Measurements from ENCODE around the gene PSPH. TPM values are rescaled to one million over a fixed set of nuclear protein-coding genes. Genes with fewer than 3 reads are reported as not detected.

The PSPH gene
- total RNA-seq, 1 experiment from 2014 or later: 50.7 TPM

DNA sequence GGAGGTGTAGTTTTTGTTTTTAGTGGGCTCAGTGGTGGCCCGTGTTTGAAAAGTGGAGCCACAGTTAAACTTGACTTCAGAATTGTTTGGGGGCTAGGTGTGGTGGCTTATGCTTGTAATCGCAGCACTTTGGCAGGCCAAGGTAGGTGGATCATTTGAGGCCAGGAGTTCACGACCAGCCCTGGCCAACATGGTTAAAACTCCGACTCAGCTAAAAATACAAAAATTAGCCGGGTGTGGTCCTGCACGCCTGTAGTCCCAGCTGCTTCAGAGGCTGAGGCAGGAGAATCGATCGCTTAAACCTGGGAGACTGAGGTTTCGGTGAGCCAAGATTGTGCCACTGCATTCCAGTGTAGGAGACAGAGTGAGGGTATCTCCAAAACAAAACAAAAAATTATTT is 2.1 kb upstream of the PSPH start:
- Histone ChIP-seq H3K79me2 (ENCODE audit: insufficient read depth, low read length) (peaks cover 95% of the 10 kb centered on the region), H3K36me3 (ENCODE audit: control insufficient read depth in 1 of 2, insufficient read depth in 2 of 2, low read length in 2 of 2) (peaks cover 45 to 48% of the 10 kb centered on the region in 2 experiments), H3K4me3 (replicated peaks in 1 of 2; ENCODE audit: low read depth in 1 of 2, low read length in 2 of 2) (peak overlapping the region; percentile 90 to 98; a peak in 3 of 4 replicates), H3K9ac (ENCODE audit: low read length) (peak overlapping the region; percentile 97), H3K4me2 (ENCODE audit: low read length) (peak overlapping the region; percentile 94), H4K20me1 (ENCODE audit: insufficient read depth) (peaks cover 25% of the 10 kb centered on the region; the same call in 1 of the 2 replicates), H2AFZ (ENCODE audit: low read depth, low read length, poor library complexity, severe bottlenecking) (no peak overlapping the region), H3K9me3 (ENCODE audit: control insufficient read depth in 1 of 2, insufficient read depth in 1 of 2, low read depth in 1 of 2, low read length in 2 of 2) (no peaks in the 10 kb centered on the region), H3K27ac (ENCODE audit: low read depth, low read length) (peak overlapping the region; percentile 25), H3K9me2 (ENCODE audit: insufficient read depth) (no peaks in the 10 kb centered on the region), H3K4me1 (ENCODE audit: control insufficient read depth in 1 of 2, insufficient read depth in 2 of 2, low read length in 2 of 2) (peaks cover 19 to 32% of the 10 kb centered on the region in 2 experiments), H3K27me3 (ENCODE audit: insufficient read depth, low read length) (no peaks in the 10 kb centered on the region)
- RAD21 ChIA-PET (ENCODE audit: low non-redundant PET in 1 of 2, low total read pairs in 2 of 2, uncharacterized antibody in 2 of 2, unreplicated experiment in 2 of 2): no interaction called here
- intact Hi-C loops (cut with micrococcal nuclease): no loop called here
- no peak for DNase-seq (ENCODE audit: low read depth, low spot score)
- no TSS peak for BruUV-seq (replicated peaks)
- no peak for ATAC-seq
- CTCF ChIA-PET: no interaction called here
- POLR2A ChIA-PET: interaction anchor here (0.6 to 1.8 kb wide), 3 partner anchors 9 to 37 kb away, joined by 3 to 5 read pairs (median 5); no protein-coding TSS in a partner anchor
- no peak for TF ChIP-seq SP1 (IDR thresholded peaks at IDR 0.05; ENCODE audit: low read depth)
- TF ChIP-seq JUND (IDR thresholded peaks at IDR 0.05): no peak

DNA sequence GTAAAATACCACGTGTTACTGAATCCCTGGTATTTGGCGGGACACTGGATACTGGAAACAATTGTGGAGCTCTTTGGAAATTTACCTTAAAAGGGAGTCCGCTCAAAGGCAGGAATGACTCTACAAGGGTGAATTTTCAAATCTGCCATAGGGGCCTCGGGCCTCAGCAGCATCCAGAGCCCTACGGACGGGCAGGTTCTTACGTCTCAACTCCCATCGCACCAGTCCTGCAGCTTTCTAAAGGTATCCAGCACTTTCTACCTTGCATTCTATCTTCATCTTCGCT is 248 bp downstream of the PSPH start:
- H3K27me3 ChIP-seq (ENCODE audit: insufficient read depth, low read length): no peaks in the 10 kb centered on the region
- TF ChIP-seq RAD21 (IDR thresholded peaks at IDR 0.05; ENCODE audit: low read depth) (no peak), ZFX (IDR thresholded peaks at IDR 0.05) (no peak; the same call in 1 of the 2 replicates), ZNF274 (IDR thresholded peaks at IDR 0.05; ENCODE audit: low read depth, low read length) (no peak), EZH2phosphoT487 (IDR thresholded peaks at IDR 0.05; ENCODE audit: borderline replicate concordance) (no peak), POLR2A (IDR thresholded peaks at IDR 0.05; ENCODE audit: borderline replicate concordance, extremely low read depth, insufficient read depth, insufficient read length) (no peak), ELF1 (IDR thresholded peaks at IDR 0.05; ENCODE audit: borderline replicate concordance, low read depth) (no peak), CBX3 (IDR thresholded peaks at IDR 0.05; ENCODE audit: low read depth) (no peak), FOSL1 (IDR thresholded peaks at IDR 0.05; ENCODE audit: low read depth) (no peak)
- TF ChIP-seq, protein P1, sequence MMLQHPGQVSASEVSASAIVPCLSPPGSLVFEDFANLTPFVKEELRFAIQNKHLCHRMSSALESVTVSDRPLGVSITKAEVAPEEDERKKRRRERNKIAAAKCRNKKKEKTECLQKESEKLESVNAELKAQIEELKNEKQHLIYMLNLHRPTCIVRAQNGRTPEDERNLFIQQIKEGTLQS (IDR thresholded peaks at IDR 0.05): no peak
- TF ChIP-seq, protein P2, sequence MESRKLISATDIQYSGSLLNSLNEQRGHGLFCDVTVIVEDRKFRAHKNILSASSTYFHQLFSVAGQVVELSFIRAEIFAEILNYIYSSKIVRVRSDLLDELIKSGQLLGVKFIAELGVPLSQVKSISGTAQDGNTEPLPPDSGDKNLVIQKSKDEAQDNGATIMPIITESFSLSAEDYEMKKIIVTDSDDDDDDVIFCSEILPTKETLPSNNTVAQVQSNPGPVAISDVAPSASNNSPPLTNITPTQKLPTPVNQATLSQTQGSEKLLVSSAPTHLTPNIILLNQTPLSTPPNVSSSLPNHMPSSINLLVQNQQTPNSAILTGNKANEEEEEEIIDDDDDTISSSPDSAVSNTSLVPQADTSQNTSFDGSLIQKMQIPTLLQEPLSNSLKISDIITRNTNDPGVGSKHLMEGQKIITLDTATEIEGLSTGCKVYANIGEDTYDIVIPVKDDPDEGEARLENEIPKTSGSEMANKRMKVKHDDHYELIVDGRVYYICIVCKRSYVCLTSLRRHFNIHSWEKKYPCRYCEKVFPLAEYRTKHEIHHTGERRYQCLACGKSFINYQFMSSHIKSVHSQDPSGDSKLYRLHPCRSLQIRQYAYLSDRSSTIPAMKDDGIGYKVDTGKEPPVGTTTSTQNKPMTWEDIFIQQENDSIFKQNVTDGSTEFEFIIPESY (IDR thresholded peaks at IDR 0.05; ENCODE audit: extremely low read depth, insufficient replicate concordance, low read length): no peak
- TF ChIP-seq, protein P3, sequence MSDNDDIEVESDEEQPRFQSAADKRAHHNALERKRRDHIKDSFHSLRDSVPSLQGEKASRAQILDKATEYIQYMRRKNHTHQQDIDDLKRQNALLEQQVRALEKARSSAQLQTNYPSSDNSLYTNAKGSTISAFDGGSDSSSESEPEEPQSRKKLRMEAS (IDR thresholded peaks at IDR 0.05): no peak
- TF ChIP-seq, protein P4, sequence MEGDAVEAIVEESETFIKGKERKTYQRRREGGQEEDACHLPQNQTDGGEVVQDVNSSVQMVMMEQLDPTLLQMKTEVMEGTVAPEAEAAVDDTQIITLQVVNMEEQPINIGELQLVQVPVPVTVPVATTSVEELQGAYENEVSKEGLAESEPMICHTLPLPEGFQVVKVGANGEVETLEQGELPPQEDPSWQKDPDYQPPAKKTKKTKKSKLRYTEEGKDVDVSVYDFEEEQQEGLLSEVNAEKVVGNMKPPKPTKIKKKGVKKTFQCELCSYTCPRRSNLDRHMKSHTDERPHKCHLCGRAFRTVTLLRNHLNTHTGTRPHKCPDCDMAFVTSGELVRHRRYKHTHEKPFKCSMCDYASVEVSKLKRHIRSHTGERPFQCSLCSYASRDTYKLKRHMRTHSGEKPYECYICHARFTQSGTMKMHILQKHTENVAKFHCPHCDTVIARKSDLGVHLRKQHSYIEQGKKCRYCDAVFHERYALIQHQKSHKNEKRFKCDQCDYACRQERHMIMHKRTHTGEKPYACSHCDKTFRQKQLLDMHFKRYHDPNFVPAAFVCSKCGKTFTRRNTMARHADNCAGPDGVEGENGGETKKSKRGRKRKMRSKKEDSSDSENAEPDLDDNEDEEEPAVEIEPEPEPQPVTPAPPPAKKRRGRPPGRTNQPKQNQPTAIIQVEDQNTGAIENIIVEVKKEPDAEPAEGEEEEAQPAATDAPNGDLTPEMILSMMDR (IDR thresholded peaks at IDR 0.05 in 2 of 3, conservative IDR thresholded peaks at IDR 0.05 in 1 of 3; ENCODE audit: borderline replicate concordance in 1 of 3, insufficient read depth in 1 of 3, low read depth in 2 of 3, low read length in 2 of 3): no peak
- ChIA-PET CTCF (interaction anchor here (0.7 to 1.2 kb wide), 4 partner anchors 12 to 23 kb away, joined by 3 to 7 read pairs (median 6); no protein-coding TSS in a partner anchor), RAD21 (ENCODE audit: low non-redundant PET in 1 of 2, low total read pairs in 2 of 2, uncharacterized antibody in 2 of 2, unreplicated experiment in 2 of 2) (no interaction called here), POLR2A (interaction anchor here (0.7 to 2.7 kb wide), 11 partner anchors 12 to 483 kb away, joined by 3 to 64 read pairs (median 5); partner anchors contain the start of genes CHCHD2, PHKG1 and SUMF2)
- DNase-seq (ENCODE audit: low read depth, low spot score) (no peak), ATAC-seq (no peak)
- no peaks in the 10 kb centered on the region for H3K9me3 ChIP-seq (ENCODE audit: control insufficient read depth in 1 of 2, insufficient read depth in 1 of 2, low read depth in 1 of 2, low read length in 2 of 2)
- H4K20me1 ChIP-seq (ENCODE audit: insufficient read depth): peaks cover 18% of the 10 kb centered on the region; the same call in 1 of the 2 replicates
- no peak overlapping the region for H2AFZ ChIP-seq (ENCODE audit: low read depth, low read length, poor library complexity, severe bottlenecking)
- intact Hi-C loops (cut with micrococcal nuclease): no loop called here
- peak overlapping the region; percentile 90 to 98 for H3K4me3 ChIP-seq (replicated peaks in 1 of 2; ENCODE audit: low read depth in 1 of 2, low read length in 2 of 2)
- peaks cover 22 to 34% of the 10 kb centered on the region in 2 experiments for H3K4me1 ChIP-seq (ENCODE audit: control insufficient read depth in 1 of 2, insufficient read depth in 2 of 2, low read length in 2 of 2)
- H3K27ac ChIP-seq (ENCODE audit: low read depth, low read length): peak overlapping the region; percentile 94
- peak overlapping the region; percentile 97 for H3K9ac ChIP-seq (ENCODE audit: low read length)
- H3K79me2 ChIP-seq (ENCODE audit: insufficient read depth, low read length): peaks cover 95% of the 10 kb centered on the region
- no peaks in the 10 kb centered on the region for H3K9me2 ChIP-seq (ENCODE audit: insufficient read depth)
- peak overlapping the region; percentile 94 for H3K4me2 ChIP-seq (ENCODE audit: low read length)
- H3K36me3 ChIP-seq (ENCODE audit: control insufficient read depth in 1 of 2, insufficient read depth in 2 of 2, low read length in 2 of 2): peaks cover 27 to 31% of the 10 kb centered on the region in 2 experiments
- TSS peak; percentile 90 for BruUV-seq (replicated peaks)
